Gastrocnemius medialis (tissue), 4 donors: Measurements from ENCODE around the gene DHX8. TPM values are rescaled to one million over a fixed set of nuclear protein-coding genes. Genes with fewer than 3 reads are reported as not detected.

Experiments
- ATAC-seq, 2 donors: fragments of 150-250 bp; one replicate each; pipeline ENCODE4 v1.9.1; 2016
- DNase-seq, 2 donors: peaks; one replicate each; pipeline ENCODE4 v3.0.0-alpha.2; 2019
- H3K27ac ChIP-seq, 4 donors: fragments of 200-600 bp; sonication (generic); 1 replicate in 1 of 4; 2 replicates in 3 of 4; pipeline ENCODE4 v1.5.1; 2016 to 2018; ENCODE audit warnings: mild to moderate bottlenecking in 2 of 4, moderate library complexity in 1 of 4
- H3K27me3 ChIP-seq, 3 donors: fragments of 200-600 bp; sonication (generic) in 2 of 3; 1 replicate in 1 of 3; 2 replicates in 2 of 3; pipeline versions ENCODE4 v1.5.1 to v1.6.0; 2016 to 2019; ENCODE audit warnings: mild to moderate bottlenecking in 1 of 3, moderate library complexity in 1 of 3
- H3K36me3 ChIP-seq, 2 donors: fragments of 200-600 bp; sonication (generic) in 1 of 2; one replicate each; pipeline ENCODE4 v1.5.1; 2017 to 2018
- H3K4me1 ChIP-seq, 2 donors: fragments of 200-600 bp; sonication (generic) in 1 of 2; one replicate each; pipeline ENCODE4 v1.5.1; 2016 to 2017; ENCODE audit warnings: mild to moderate bottlenecking in 2 of 2
- H3K4me3 ChIP-seq, 4 donors: fragments of 200-600 bp; sonication (generic) in 3 of 4; 1 replicate in 1 of 4; 2 replicates in 3 of 4; pipeline ENCODE4 v1.5.1; 2016 to 2019; ENCODE audit warnings: mild to moderate bottlenecking in 2 of 4
- H3K9me3 ChIP-seq, 3 donors: fragments of 200-600 bp; sonication (generic) in 2 of 3; 1 replicate in 1 of 3; 2 replicates in 2 of 3; pipeline ENCODE4 v1.5.1; 2016 to 2019
- POLR2A ChIP-seq, 2 donors: fragments of 450-650 bp; IDR thresholded peaks; one replicate each; pipeline ENCODE4 v1.6.1; 2017; ENCODE audit warnings: antibody characterized with exemption in 2 of 2, mild to moderate bottlenecking in 2 of 2, moderate library complexity in 2 of 2
- in situ Hi-C, 4 donors: fragments of 200-750 bp; cut with MboI; loops; one replicate each; pipeline versions ENCODE4 v1.15.0 to v1.8.0; 2017; ENCODE audit warnings: low sequenced_read_pairs in 4 of 4
- intact Hi-C: fragments of 100-400 bp; cut with DNase I; formaldehyde crosslinking; loops from one replicate; pipeline ENCODE4 v1.15.1; 2023; ENCODE audit warnings: low total_unique reads
- total RNA-seq, 4 donors: library from RNA; depleted of rRNA; stranded (reverse); fragments of >200 nt; gene quantifications; one replicate each; pipeline versions ENCODE4 v1.1.0 to v1.2.3, GENCODE V29; 2016
- TF ChIP-seq, protein P1 (sequence below), 5 experiments: fragments of 450-650 bp in 3 of 5; fragments of 200-600 bp in 2 of 5; sonication (generic) in 2 of 5; IDR thresholded peaks in 4 of 5; conservative IDR thresholded peaks in 1 of 5; 1 replicate in 4 of 5; 2 replicates in 1 of 5; pipeline ENCODE4 v1.5.1; 2016 to 2019; ENCODE audit warnings: antibody characterized with exemption in 5 of 5, mild to moderate bottlenecking in 3 of 5, moderate library complexity in 3 of 5

DHX8 gene
- total RNA-seq: 10 to 100 TPM; 24.0 to 30.3 (median 27.2) TPM

DNA sequence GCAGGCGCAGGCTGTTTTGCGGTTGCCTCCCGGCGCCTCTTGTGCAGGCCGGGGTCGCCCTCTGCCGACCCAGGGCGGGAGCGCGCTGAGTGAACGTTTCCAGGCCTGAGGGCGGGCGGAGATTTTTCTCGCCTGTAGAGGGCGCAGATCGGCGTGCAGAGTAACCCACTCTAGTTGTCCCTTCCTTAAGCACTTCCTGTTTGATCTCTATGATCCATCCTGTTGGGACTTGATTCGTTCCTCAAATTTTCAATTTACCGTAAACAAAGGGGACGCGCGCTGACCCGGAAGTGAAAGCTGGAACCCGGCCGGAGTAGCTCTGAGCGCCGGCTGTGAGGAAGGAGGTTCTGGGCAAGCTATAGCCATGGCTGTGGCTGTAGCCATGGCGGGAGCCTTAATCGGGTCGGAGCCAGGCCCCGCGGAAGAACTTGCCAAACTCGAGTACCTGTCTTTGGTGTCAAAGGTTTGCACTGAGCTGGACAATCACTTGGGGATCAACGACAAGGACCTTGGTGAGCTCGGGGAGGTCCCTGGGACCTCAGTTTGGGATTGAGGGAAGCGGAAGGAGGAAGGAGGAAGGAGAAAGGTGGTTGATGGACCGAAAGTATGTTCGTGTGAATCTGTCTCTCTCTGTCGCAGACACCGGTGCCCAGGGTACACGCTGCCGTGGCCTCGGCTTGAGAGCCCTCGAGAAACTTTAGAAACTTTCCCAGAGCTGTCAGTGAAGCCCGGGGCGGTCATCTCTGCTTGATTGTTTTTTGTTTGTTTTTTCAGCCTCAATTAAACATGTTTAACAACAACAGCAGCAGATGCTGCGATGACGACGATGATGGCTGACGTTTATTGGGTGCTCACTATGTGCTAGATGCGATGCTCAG, at the start of gene DHX8:
Gene DHX8, plus strand, starts transcription at position 302 of the 878 bp plus-strand sequence. Its CDS starts 63 bp downstream, at position 365.
- in situ Hi-C loops: loop anchor here (5.0 to 25.0 kb wide), 3 partner anchors 87 to 272 kb away; partner anchors contain the start of genes ARL4D (in 1 of the 4) and TMEM106A (in 1 of the 4)
- TF ChIP-seq, protein P1, sequence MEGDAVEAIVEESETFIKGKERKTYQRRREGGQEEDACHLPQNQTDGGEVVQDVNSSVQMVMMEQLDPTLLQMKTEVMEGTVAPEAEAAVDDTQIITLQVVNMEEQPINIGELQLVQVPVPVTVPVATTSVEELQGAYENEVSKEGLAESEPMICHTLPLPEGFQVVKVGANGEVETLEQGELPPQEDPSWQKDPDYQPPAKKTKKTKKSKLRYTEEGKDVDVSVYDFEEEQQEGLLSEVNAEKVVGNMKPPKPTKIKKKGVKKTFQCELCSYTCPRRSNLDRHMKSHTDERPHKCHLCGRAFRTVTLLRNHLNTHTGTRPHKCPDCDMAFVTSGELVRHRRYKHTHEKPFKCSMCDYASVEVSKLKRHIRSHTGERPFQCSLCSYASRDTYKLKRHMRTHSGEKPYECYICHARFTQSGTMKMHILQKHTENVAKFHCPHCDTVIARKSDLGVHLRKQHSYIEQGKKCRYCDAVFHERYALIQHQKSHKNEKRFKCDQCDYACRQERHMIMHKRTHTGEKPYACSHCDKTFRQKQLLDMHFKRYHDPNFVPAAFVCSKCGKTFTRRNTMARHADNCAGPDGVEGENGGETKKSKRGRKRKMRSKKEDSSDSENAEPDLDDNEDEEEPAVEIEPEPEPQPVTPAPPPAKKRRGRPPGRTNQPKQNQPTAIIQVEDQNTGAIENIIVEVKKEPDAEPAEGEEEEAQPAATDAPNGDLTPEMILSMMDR (IDR thresholded peaks at IDR 0.05 in 4 of 5, conservative IDR thresholded peaks at IDR 0.05 in 1 of 5): peak; percentile 100
- peak; percentile 56 to 63 for TF ChIP-seq POLR2A (IDR thresholded peaks at IDR 0.05)

GRCh38 chr17:43434902-43435319, 48.9 kb upstream of the DHX8 start:
- Histone ChIP-seq H3K27ac (no peak overlapping the region), H3K27me3 (peaks cover 0 to 5% (median 5%) of the 10 kb centered on the region in 3 donors), H3K9me3 (no peaks in the 10 kb centered on the region), H3K4me3 (no peak overlapping the region), H3K36me3 (no peaks in the 10 kb centered on the region), H3K4me1 (no peaks in the 10 kb centered on the region)
- in situ Hi-C loops: no loop called here
- DNase-seq (no peak), ATAC-seq (no peak)
- TF ChIP-seq, protein P1 (IDR thresholded peaks at IDR 0.05 in 4 of 5, conservative IDR thresholded peaks at IDR 0.05 in 1 of 5): no peak
- TF ChIP-seq POLR2A (IDR thresholded peaks at IDR 0.05): no peak
- intact Hi-C loops: no loop called here

More for the DNA sequence above, at the start of gene DHX8:
- Histone ChIP-seq H3K4me3 (peak within 1 kb of the TSS; percentile 66 to 85 (median 80)), H3K27me3 (no peaks in the 10 kb centered on the region), H3K36me3 (no peaks in the 10 kb centered on the region), H3K4me1 (peaks cover 23 to 24% of the 10 kb centered on the region in 2 donors), H3K27ac (peak within 1 kb of the TSS; percentile 79 to 92 (median 81)), H3K9me3 (no peaks in the 10 kb centered on the region)
- peak; percentile 96 for DNase-seq
- ATAC-seq: peak; percentile 98 to 99
- intact Hi-C loops: loop anchor here (1.0 to 2.0 kb wide), 5 partner anchors 86 to 531 kb away; partner anchors contain the start of genes ARL4D, NBR1 and TMEM101

GRCh38 chr17:43437756-43438155, 46.0 kb upstream of the DHX8 start:
- H3K4me1 ChIP-seq: no peaks in the 10 kb centered on the region
- no peaks in the 10 kb centered on the region for H3K9me3 ChIP-seq
- H3K27me3 ChIP-seq: peaks cover 0 to 5% (median 5%) of the 10 kb centered on the region in 3 donors
- H3K4me3 ChIP-seq: no peak overlapping the region
- H3K27ac ChIP-seq: no peak overlapping the region
- DNase-seq: no peak
- H3K36me3 ChIP-seq: no peaks in the 10 kb centered on the region
- in situ Hi-C loops (no loop called here), intact Hi-C loops (no loop called here)
- TF ChIP-seq POLR2A (IDR thresholded peaks at IDR 0.05): no peak
- no peak for ATAC-seq

DNA sequence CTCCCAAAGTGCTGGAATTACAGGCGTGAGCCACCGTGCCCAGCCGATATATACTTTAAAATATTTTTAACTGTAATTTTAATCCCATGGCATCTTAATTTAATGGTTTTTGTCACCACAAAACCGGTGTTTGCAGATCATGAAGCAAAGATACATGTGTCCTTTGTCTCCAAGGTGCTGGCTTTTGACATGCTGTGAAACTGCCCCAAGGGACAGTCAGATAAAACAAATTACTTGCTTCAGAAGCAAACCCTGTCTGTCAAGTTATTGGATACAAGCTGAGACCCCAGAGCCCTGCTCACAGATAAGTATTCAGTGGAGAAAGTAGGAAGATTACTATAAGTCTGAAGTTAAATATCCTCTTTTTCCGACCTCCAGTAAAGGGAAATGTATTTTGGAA, 45.1 kb upstream of the DHX8 start:
- intact Hi-C loops (no loop called here), in situ Hi-C loops (no loop called here)
- H3K27me3 ChIP-seq: peaks cover 0 to 4% (median 0%) of the 10 kb centered on the region in 3 donors
- no peaks in the 10 kb centered on the region for H3K9me3 ChIP-seq
- no peaks in the 10 kb centered on the region for H3K36me3 ChIP-seq
- ATAC-seq: no peak
- no peaks in the 10 kb centered on the region for H3K4me1 ChIP-seq
- H3K4me3 ChIP-seq: no peak overlapping the region
- H3K27ac ChIP-seq: no peak overlapping the region
- no peak for DNase-seq
- TF ChIP-seq, protein P1 (IDR thresholded peaks at IDR 0.05 in 4 of 5, conservative IDR thresholded peaks at IDR 0.05 in 1 of 5): no peak
- TF ChIP-seq POLR2A (IDR thresholded peaks at IDR 0.05): no peak

GRCh38 chr17:43439041-43439440, 44.7 kb upstream of the DHX8 start:
- Histone ChIP-seq H3K4me1 (no peaks in the 10 kb centered on the region), H3K9me3 (no peaks in the 10 kb centered on the region), H3K27me3 (peaks cover 0 to 2% (median 0%) of the 10 kb centered on the region in 3 donors), H3K4me3 (no peak overlapping the region), H3K36me3 (no peaks in the 10 kb centered on the region), H3K27ac (no peak overlapping the region)
- TF ChIP-seq, protein P1 (IDR thresholded peaks at IDR 0.05 in 4 of 5, conservative IDR thresholded peaks at IDR 0.05 in 1 of 5): no peak
- TF ChIP-seq POLR2A (IDR thresholded peaks at IDR 0.05): no peak
- in situ Hi-C loops (no loop called here), intact Hi-C loops (no loop called here)
- ATAC-seq (no peak), DNase-seq (no peak)
